OCI-LY1 (cell line): ENCODE measurements around the gene PCNX2.

Experiments
- H2AFZ ChIP-seq: fragments of 200-600 bp; sonication (generic), shearing (Covaris generic); 2 replicates; pipeline ENCODE4 v1.6.0; 2014; ENCODE audit warnings: antibody characterized with exemption, mild to moderate bottlenecking, low read length
- H3F3A ChIP-seq: fragments of 200-600 bp; sonication (generic), shearing (Covaris generic); 2 replicates; pipeline ENCODE4 v1.6.0; 2014; ENCODE audit warnings: mild to moderate bottlenecking, antibody characterized with exemption, low read length, moderate library complexity; ENCODE audit not compliant: insufficient read depth
- H3K27ac ChIP-seq: fragments of 200-600 bp; sonication (generic); 2 replicates; pipeline ENCODE4 v1.5.1; 2014; ENCODE audit warnings: low read length, mixed run types, mild to moderate bottlenecking, low read depth; ENCODE audit not compliant: poor library complexity, severe bottlenecking
- H3K27me3 ChIP-seq: fragments of 200-600 bp; sonication (generic); 2 replicates; pipeline ENCODE4 v1.6.0; 2014; ENCODE audit warnings: antibody characterized with exemption, mild to moderate bottlenecking, low read length, moderate library complexity; ENCODE audit not compliant: insufficient read depth
- H3K36me3 ChIP-seq: fragments of 200-600 bp; sonication (generic); 2 replicates; pipeline ENCODE4 v1.6.1; 2014; ENCODE audit warnings: mild to moderate bottlenecking, antibody characterized with exemption, low read length, moderate library complexity, mixed read lengths; ENCODE audit not compliant: insufficient read depth
- H3K4me1 ChIP-seq: fragments of 200-600 bp; sonication (generic); 2 replicates; pipeline ENCODE4 v1.5.1; 2014; ENCODE audit warnings: mild to moderate bottlenecking, low read length, moderate library complexity; ENCODE audit not compliant: insufficient read depth, severe bottlenecking
- H3K4me2 ChIP-seq: fragments of 200-600 bp; sonication (generic), shearing (Covaris generic); 2 replicates; pipeline ENCODE4 v1.6.1; 2014; ENCODE audit warnings: low read length
- H3K4me3 ChIP-seq: fragments of 200-600 bp; sonication (generic); 2 replicates; pipeline ENCODE4 v1.5.1; 2014; ENCODE audit warnings: low read length, low read depth, mild to moderate bottlenecking, mixed read lengths; ENCODE audit not compliant: poor library complexity, severe bottlenecking
- H3K79me2 ChIP-seq: fragments of 200-600 bp; shearing (Covaris generic); 2 replicates; pipeline ENCODE4 v1.6.1; 2016; ENCODE audit warnings: mixed run types, low read length, mixed read lengths; ENCODE audit not compliant: insufficient read depth
- H3K9ac ChIP-seq: fragments of 200-600 bp; sonication (generic), shearing (Covaris generic); 2 replicates; pipeline ENCODE4 v1.6.1; 2014; ENCODE audit warnings: mild to moderate bottlenecking, low read length, mixed read lengths
- H3K9me2 ChIP-seq: fragments of 200-600 bp; sonication (generic), shearing (Covaris generic); 2 replicates; pipeline ENCODE4 v1.6.1; 2014; ENCODE audit warnings: low read depth, mild to moderate bottlenecking, low read length, mixed read lengths
- H3K9me3 ChIP-seq: fragments of 200-600 bp; shearing (Covaris generic); 2 replicates; pipeline ENCODE4 v1.6.1; 2014; ENCODE audit warnings: low read length, mixed read lengths
- H4K20me1 ChIP-seq: fragments of 200-600 bp; sonication (generic), shearing (Covaris generic); 2 replicates; pipeline ENCODE4 v1.6.0; 2016; ENCODE audit warnings: mild to moderate bottlenecking, low read length; ENCODE audit not compliant: insufficient read depth
- EZH2 ChIP-seq: fragments of 200-600 bp; sonication (generic), shearing (Covaris generic); IDR thresholded peaks from 2 replicates; pipeline ENCODE4 v1.8.0; 2017; ENCODE audit warnings: borderline replicate concordance, mixed run types, mild to moderate bottlenecking, antibody characterized with exemption, low read length, moderate library complexity, mixed read lengths
- TF ChIP-seq, protein P1 (sequence below): fragments of 200-600 bp; sonication (generic), shearing (Covaris generic); IDR thresholded peaks from 2 replicates; pipeline ENCODE4 v1.5.1; 2017; ENCODE audit warnings: mild to moderate bottlenecking, antibody characterized with exemption, low read length, moderate library complexity, mixed read lengths

The PCNX2 gene

DNA sequence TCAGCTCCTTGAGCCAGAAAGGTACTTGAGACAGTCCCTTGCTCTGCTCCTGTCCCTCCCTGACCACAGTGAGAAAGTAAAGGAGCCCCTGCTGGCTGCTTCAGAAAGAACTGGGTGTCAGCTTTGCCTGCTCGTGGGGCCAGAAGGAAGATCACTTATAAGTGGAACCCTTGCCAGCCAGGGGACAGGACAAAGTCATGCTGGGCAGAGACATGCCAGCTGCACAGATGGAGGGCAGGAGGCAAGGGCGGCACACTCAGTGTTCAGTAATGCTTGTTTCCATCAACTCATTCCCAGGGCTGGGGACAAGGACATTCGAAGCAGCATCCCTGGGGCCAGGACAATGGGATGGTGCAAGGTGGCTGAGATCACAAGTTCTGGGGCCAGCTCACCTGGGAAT lies 303.3 kb downstream of the PCNX2 start:
- H4K20me1 ChIP-seq: no peaks in the 10 kb centered on the region
- H3F3A ChIP-seq: no peaks in the 10 kb centered on the region
- TF ChIP-seq EZH2: no peak
- TF ChIP-seq, protein P1, sequence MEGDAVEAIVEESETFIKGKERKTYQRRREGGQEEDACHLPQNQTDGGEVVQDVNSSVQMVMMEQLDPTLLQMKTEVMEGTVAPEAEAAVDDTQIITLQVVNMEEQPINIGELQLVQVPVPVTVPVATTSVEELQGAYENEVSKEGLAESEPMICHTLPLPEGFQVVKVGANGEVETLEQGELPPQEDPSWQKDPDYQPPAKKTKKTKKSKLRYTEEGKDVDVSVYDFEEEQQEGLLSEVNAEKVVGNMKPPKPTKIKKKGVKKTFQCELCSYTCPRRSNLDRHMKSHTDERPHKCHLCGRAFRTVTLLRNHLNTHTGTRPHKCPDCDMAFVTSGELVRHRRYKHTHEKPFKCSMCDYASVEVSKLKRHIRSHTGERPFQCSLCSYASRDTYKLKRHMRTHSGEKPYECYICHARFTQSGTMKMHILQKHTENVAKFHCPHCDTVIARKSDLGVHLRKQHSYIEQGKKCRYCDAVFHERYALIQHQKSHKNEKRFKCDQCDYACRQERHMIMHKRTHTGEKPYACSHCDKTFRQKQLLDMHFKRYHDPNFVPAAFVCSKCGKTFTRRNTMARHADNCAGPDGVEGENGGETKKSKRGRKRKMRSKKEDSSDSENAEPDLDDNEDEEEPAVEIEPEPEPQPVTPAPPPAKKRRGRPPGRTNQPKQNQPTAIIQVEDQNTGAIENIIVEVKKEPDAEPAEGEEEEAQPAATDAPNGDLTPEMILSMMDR: no peak
- no peaks in the 10 kb centered on the region for H3K9me2 ChIP-seq
- H3K4me3 ChIP-seq: no peak overlapping the region
- H3K79me2 ChIP-seq: no peaks in the 10 kb centered on the region
- H3K9ac ChIP-seq: no peak overlapping the region
- no peak overlapping the region for H3K27ac ChIP-seq
- no peak overlapping the region for H3K4me2 ChIP-seq
- 0 out of 2 replicates have a peak, but pooled peaks cover 1% of the 10 kb centered on the region for H3K36me3 ChIP-seq
- 0 out of 2 replicates have a peak, but pooled peaks cover 2% of the 10 kb centered on the region for H3K9me3 ChIP-seq
- H3K4me1 ChIP-seq: no peaks in the 10 kb centered on the region
- no peak overlapping the region for H2AFZ ChIP-seq
- no peaks in the 10 kb centered on the region for H3K27me3 ChIP-seq

DNA sequence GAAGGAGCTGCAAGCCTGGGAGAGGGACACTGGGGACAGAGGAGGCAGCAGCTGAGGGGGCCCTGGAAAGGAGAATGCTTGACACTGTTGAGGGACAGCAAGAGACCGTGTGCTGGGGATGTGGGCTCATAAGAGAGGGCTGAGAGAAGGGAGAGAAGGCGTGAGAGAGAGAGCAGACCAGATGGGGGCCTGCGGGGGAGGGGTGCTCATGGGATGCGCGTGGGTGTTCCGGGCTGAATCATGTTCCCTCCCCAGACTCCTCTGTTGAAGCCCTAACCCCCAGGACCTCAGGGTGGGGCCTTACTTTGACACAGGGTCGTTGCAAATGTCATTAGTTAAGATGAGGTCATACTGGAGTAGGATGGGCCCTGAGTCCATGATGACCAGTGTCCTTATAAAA lies 304.3 kb downstream of the PCNX2 start:
- Histone ChIP-seq H3K9ac (no peak overlapping the region), H3K27ac (no peak overlapping the region)
- TF ChIP-seq, protein P1: no peak
- TF ChIP-seq EZH2: no peak

DNA sequence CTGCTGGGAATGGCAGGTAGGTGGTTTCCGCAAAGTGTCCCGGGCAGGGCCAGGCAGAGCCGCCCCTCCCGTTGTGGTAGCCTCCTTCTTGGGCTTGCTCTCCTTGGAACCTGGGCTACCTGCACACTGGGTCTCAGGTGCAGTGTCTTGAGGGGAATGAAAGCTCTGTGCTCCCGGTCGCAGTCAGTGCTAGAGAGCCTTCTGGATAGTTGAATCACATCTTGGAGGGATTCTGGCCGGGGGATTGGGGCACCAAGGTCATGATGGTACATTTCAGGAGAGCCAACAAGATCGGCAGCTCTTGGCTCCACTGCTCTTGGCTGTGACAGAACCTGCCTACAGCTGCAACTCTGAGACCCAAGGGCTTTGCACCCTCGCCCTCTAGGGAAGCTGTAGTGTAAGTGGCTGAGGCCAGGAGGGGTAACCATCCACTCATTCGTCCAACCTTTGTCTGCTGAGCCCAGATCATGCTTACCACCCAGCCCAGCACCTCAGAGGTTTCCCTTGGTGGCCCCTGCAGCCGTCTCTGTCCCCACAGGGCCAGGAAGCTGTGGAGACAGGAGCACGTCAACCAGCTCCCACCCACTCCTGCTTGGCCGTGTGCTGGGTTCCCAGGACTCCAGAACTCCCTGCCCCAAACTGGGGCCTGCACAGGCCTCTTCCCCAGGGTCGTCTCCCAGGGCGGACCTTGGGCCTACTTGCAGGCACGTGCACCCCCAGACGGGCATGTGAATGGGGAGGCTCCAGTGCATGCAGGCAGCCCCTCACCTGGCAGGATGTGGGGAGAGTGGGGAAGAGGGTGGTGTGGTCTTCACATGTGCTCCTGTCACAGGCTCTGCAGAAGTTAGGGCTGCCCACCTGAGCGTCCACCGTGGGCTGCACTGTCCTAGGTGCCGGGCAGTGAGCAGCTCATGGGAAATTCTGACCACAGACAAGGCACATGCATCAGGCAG lies 305.1 kb downstream of the PCNX2 start:
- H3K36me3 ChIP-seq: no peaks in the 10 kb centered on the region
- H3K27me3 ChIP-seq: no peaks in the 10 kb centered on the region
- H3K4me3 ChIP-seq: no peak overlapping the region
- no peaks in the 10 kb centered on the region for H4K20me1 ChIP-seq
- no peaks in the 10 kb centered on the region for H3K9me2 ChIP-seq
- no peak overlapping the region for H3K4me2 ChIP-seq
- H3K9me3 ChIP-seq: 0 out of 2 replicates have a peak, but pooled peaks cover 2% of the 10 kb centered on the region
- no peaks in the 10 kb centered on the region for H3K79me2 ChIP-seq
- H2AFZ ChIP-seq: no peak overlapping the region
- no peaks in the 10 kb centered on the region for H3F3A ChIP-seq
- H3K27ac ChIP-seq: no peak overlapping the region
- no peak for TF ChIP-seq EZH2
- TF ChIP-seq, protein P1: no peak
- no peaks in the 10 kb centered on the region for H3K4me1 ChIP-seq
- H3K9ac ChIP-seq: no peak overlapping the region

More for the DNA sequence above, 304.3 kb downstream of the PCNX2 start:
- Histone ChIP-seq H3K4me3 (no peak overlapping the region), H3K4me2 (no peak overlapping the region), H3K79me2 (no peaks in the 10 kb centered on the region), H3K9me2 (no peaks in the 10 kb centered on the region), H2AFZ (no peak overlapping the region), H3F3A (no peaks in the 10 kb centered on the region), H4K20me1 (no peaks in the 10 kb centered on the region), H3K27me3 (no peaks in the 10 kb centered on the region), H3K36me3 (no peaks in the 10 kb centered on the region), H3K4me1 (no peaks in the 10 kb centered on the region), H3K9me3 (0 out of 2 replicates have a peak, but pooled peaks cover 2% of the 10 kb centered on the region)
